ENCODE results near the gene SLC22A23.

DNA sequence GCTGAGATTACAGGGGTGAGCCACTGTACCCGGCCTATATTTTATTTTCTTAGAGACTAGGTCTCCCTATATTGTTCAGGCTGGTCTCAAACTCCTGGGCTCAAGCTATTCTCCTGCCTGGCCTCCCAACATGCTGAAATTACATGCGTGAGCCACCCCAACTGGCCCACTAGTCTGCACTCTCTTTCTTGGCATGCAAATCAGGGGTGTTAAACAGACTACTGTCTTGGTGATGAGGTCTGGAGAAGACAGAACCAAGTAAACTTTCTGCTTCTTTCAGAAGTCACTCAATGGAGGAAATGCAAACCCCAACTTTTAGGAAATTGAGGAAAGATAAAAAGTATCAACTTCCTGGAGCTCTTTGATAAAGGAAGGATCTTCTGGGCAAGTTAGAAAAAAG, 221.4 kb downstream of the SLC22A23 start:
- TF ChIP-seq SUZ12 (IDR thresholded peaks at IDR 0.05; ENCODE audit: extremely low read depth, insufficient read depth, insufficient read length) (no peak), YY1 (IDR thresholded peaks at IDR 0.05; ENCODE audit: insufficient read depth, insufficient read length) (no peak), ZNF274 (IDR thresholded peaks at IDR 0.05; ENCODE audit: low read depth, low read length) (no peak)
